ENCODE measurements around the gene FAM217B. TPM values are rescaled to one million over a fixed set of nuclear protein-coding genes. Genes with fewer than 3 reads are reported as not detected.

The FAM217B gene
- total RNA-seq, 1 experiment from 2014 or later: 8.1 TPM

GRCh38 chr20:59971428-59971827, 31.2 kb downstream of the FAM217B start:
- H3K9ac ChIP-seq (ENCODE audit: low read length): no peak overlapping the region
- no TSS peak for BruUV-seq (replicated peaks)
- no peak for ATAC-seq
- TF ChIP-seq, protein P1, sequence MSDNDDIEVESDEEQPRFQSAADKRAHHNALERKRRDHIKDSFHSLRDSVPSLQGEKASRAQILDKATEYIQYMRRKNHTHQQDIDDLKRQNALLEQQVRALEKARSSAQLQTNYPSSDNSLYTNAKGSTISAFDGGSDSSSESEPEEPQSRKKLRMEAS (IDR thresholded peaks at IDR 0.05): no peak
- TF ChIP-seq CEBPB (IDR thresholded peaks at IDR 0.05; ENCODE audit: low read depth) (no peak), JUND (IDR thresholded peaks at IDR 0.05) (no peak), SP1 (IDR thresholded peaks at IDR 0.05; ENCODE audit: low read depth) (no peak), EZH2 (IDR thresholded peaks at IDR 0.05) (no peak), ZBTB33 (IDR thresholded peaks at IDR 0.05; ENCODE audit: extremely low read depth, insufficient replicate concordance, low read length) (no peak)
- TF ChIP-seq, protein P2, sequence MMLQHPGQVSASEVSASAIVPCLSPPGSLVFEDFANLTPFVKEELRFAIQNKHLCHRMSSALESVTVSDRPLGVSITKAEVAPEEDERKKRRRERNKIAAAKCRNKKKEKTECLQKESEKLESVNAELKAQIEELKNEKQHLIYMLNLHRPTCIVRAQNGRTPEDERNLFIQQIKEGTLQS (IDR thresholded peaks at IDR 0.05): no peak
- ChIA-PET CTCF (no interaction called here), RAD21 (ENCODE audit: low non-redundant PET in 1 of 2, low total read pairs in 2 of 2, uncharacterized antibody in 2 of 2, unreplicated experiment in 2 of 2) (no interaction called here), POLR2A (no interaction called here)
- no peaks in the 10 kb centered on the region for H3K9me3 ChIP-seq (ENCODE audit: control insufficient read depth in 1 of 2, insufficient read depth in 1 of 2, low read depth in 1 of 2, low read length in 2 of 2)
- no peaks in the 10 kb centered on the region for H3K79me2 ChIP-seq (ENCODE audit: insufficient read depth, low read length)
- H3K27me3 ChIP-seq (ENCODE audit: insufficient read depth, low read length): peaks cover 5% of the 10 kb centered on the region; the same call in 1 of the 2 replicates
- no peaks in the 10 kb centered on the region for H3K36me3 ChIP-seq (ENCODE audit: control insufficient read depth in 1 of 2, insufficient read depth in 2 of 2, low read length in 2 of 2)
- H3K4me2 ChIP-seq (ENCODE audit: low read length): no peak overlapping the region
- H4K20me1 ChIP-seq (ENCODE audit: insufficient read depth): no peaks in the 10 kb centered on the region
- H3K4me1 ChIP-seq (ENCODE audit: control insufficient read depth in 1 of 2, insufficient read depth in 2 of 2, low read length in 2 of 2): no peaks in the 10 kb centered on the region
- no peak for DNase-seq (ENCODE audit: low read depth, low spot score)
- no peak overlapping the region for H3K27ac ChIP-seq (ENCODE audit: low read depth, low read length)
- intact Hi-C loops (cut with micrococcal nuclease): no loop called here
- H3K9me2 ChIP-seq (ENCODE audit: insufficient read depth): no peaks in the 10 kb centered on the region
- no peak overlapping the region for H3K4me3 ChIP-seq (replicated peaks in 1 of 2; ENCODE audit: low read depth in 1 of 2, low read length in 2 of 2)
- H2AFZ ChIP-seq (ENCODE audit: low read depth, low read length, poor library complexity, severe bottlenecking): no peak overlapping the region

Data from HCT116 (cell line).